A549 (cell line): Measurements from ENCODE around the gene CCDC92B. TPM values are rescaled to one million over a fixed set of nuclear protein-coding genes. Genes with fewer than 3 reads are reported as not detected.

Experiments used
- ATAC-seq, 2 experiments: fragments of 200-7000 bp in 1 of 2; fragments of >200 bp in 1 of 2; cut with Nextera tagmentation in 1 of 2; cut with Tn5 transposase in 1 of 2; 3 replicates each; pipeline versions ENCODE4 v1.8.0 to v1.9.1; 2018 to 2020; ENCODE audit warnings: mild to moderate bottlenecking in 1 of 2, moderate library complexity in 1 of 2
- CTCF ChIA-PET: fragments of 300-600 bp; sonication (Branson Sonifier 250); formaldehyde crosslinking; extraction: SDS; loops from one replicate; lab custom pipeline; 2021; ENCODE audit warnings: antibody characterized with exemption, inconsistent platforms; lab: Yijun Ruan, JAX
- POLR2A ChIA-PET: fragments of 350-600 bp; formaldehyde crosslinking; extraction: SDS; loops from one replicate; lab custom pipeline; 2021; ENCODE audit warnings: antibody characterized with exemption, inconsistent platforms; lab: Yijun Ruan, JAX
- DNase-seq, 2 experiments: peaks; one replicate each; pipeline versions ENCODE4 v3.0.0 to v3.0.0-alpha.2; 2011 to 2016; ENCODE audit warnings: low read depth in 1 of 2, low spot score in 1 of 2
- FAIRE-seq: peaks from 2 replicates; lab custom pipeline; 2011; peaks lifted over from hg19 to GRCh38; lab: Jason Lieb, UNC
- H3K27ac ChIP-seq, 2 experiments: fragments of >200 bp; sonication (Bioruptor Twin); formaldehyde crosslinking; 3 replicates each; pipeline ENCODE4 v1.5.1; 2016 to 2017
- H3K4me1 ChIP-seq: fragments of >200 bp; sonication (Bioruptor Twin); formaldehyde crosslinking; 3 replicates; pipeline ENCODE4 v1.6.1; 2016
- H3K4me2 ChIP-seq: fragments of >200 bp; sonication (Bioruptor Twin); formaldehyde crosslinking; 3 replicates; pipeline ENCODE4 v1.6.1; 2016
- H3K4me3 ChIP-seq: fragments of >200 bp; sonication (Bioruptor Twin); formaldehyde crosslinking; 3 replicates; pipeline ENCODE4 v1.5.1; 2016
- H3K9me3 ChIP-seq: fragments of >200 bp; sonication (Bioruptor Twin); formaldehyde crosslinking; 3 replicates; pipeline ENCODE4 v1.6.1; 2016
- BHLHE40 ChIP-seq: IDR thresholded peaks from 2 replicates; pipeline ENCODE4 v1.6.1; 2012; ENCODE audit warnings: low read depth, low read length, inconsistent platforms
- CBX8 ChIP-seq: fragments of 200-600 bp; sonication (generic); IDR thresholded peaks from 2 replicates; pipeline ENCODE4 v1.6.1; 2016
- CHD4 ChIP-seq: fragments of 200-600 bp; sonication (generic); IDR thresholded peaks from 2 replicates; pipeline ENCODE4 v1.6.1; 2016; ENCODE audit warnings: antibody characterized with exemption, mild to moderate bottlenecking, borderline replicate concordance
- E2F6 ChIP-seq: IDR thresholded peaks from 2 replicates; pipeline ENCODE4 v1.6.1; 2012; ENCODE audit warnings: low read depth, borderline replicate concordance
- EHF ChIP-seq: fragments of 250-450 bp; sonication (Bioruptor Pico); IDR thresholded peaks from 2 replicates; pipeline ENCODE4 v1.5.0; 2020; ENCODE audit warnings: mild to moderate bottlenecking
- EHMT2 ChIP-seq: fragments of 200-600 bp; sonication (generic); IDR thresholded peaks from 2 replicates; pipeline ENCODE4 v1.6.1; 2016; ENCODE audit warnings: antibody characterized with exemption, low read depth, mild to moderate bottlenecking, moderate library complexity
- ELK1 ChIP-seq: fragments of 150-350 bp; IDR thresholded peaks from 2 replicates; pipeline ENCODE4 v1.6.1; 2014; ENCODE audit warnings: low read depth, mild to moderate bottlenecking, low read length
- EP300 ChIP-seq, 2 experiments: fragments of >200 bp; sonication (Bioruptor Twin); formaldehyde crosslinking; IDR thresholded peaks; 2 replicates in 1 of 2; 3 replicates in 1 of 2; pipeline ENCODE4 v1.6.1; 2016 to 2017
- ESRRA ChIP-seq: fragments of 150-350 bp; IDR thresholded peaks from 2 replicates; pipeline ENCODE4 v1.6.1; 2014; ENCODE audit warnings: mild to moderate bottlenecking, low read length, borderline replicate concordance
- HMGXB4 ChIP-seq: fragments of 250-450 bp; sonication (Bioruptor Pico); IDR thresholded peaks from 2 replicates; pipeline ENCODE4 v1.5.0; 2021; ENCODE audit warnings: mild to moderate bottlenecking, moderate library complexity, borderline replicate concordance
- HOXB13 ChIP-seq: fragments of 250-450 bp; sonication (Bioruptor Pico); IDR thresholded peaks from 2 replicates; pipeline ENCODE4 v1.5.0; 2020; ENCODE audit warnings: low read depth, mild to moderate bottlenecking, moderate library complexity
- NFE2L2 ChIP-seq: fragments of 150-350 bp; conservative IDR thresholded peaks from 2 replicates; pipeline ENCODE4 v1.6.1; 2014; ENCODE audit warnings: low read length
- NPAS2 ChIP-seq: fragments of 250-450 bp; sonication (Bioruptor Pico); IDR thresholded peaks from 2 replicates; pipeline ENCODE4 v1.8.0; 2022; ENCODE audit warnings: mild to moderate bottlenecking, moderate library complexity, borderline replicate concordance
- RAD21 ChIP-seq, 2 experiments: fragments of >200 bp in 1 of 2; sonication (Bioruptor Twin) in 1 of 2; formaldehyde crosslinking in 1 of 2; IDR thresholded peaks in 1 of 2; conservative IDR thresholded peaks in 1 of 2; 2 replicates in 1 of 2; 3 replicates in 1 of 2; pipeline ENCODE4 v1.6.1; 2012 to 2018; ENCODE audit warnings: inconsistent platforms in 1 of 2
- RARB ChIP-seq: fragments of 250-450 bp; sonication (Bioruptor Pico); IDR thresholded peaks from 2 replicates; pipeline ENCODE4 v1.8.0; 2021; ENCODE audit warnings: mild to moderate bottlenecking, moderate library complexity
- RFX5 ChIP-seq: fragments of 450-650 bp; IDR thresholded peaks from 2 replicates; pipeline ENCODE4 v1.7.1; 2014; ENCODE audit warnings: antibody characterized with exemption, mild to moderate bottlenecking, moderate library complexity
- SREBF2 ChIP-seq: fragments of 450-650 bp; IDR thresholded peaks from 2 replicates; pipeline ENCODE4 v1.6.1; 2014; ENCODE audit warnings: mild to moderate bottlenecking, moderate library complexity
- TFCP2L1 ChIP-seq: fragments of 250-450 bp; sonication (Bioruptor Pico); IDR thresholded peaks from 2 replicates; pipeline ENCODE4 v1.5.0; 2021; ENCODE audit warnings: mild to moderate bottlenecking
- TP53 ChIP-seq: fragments of 250-450 bp; sonication (Bioruptor Pico); IDR thresholded peaks from 2 replicates; pipeline ENCODE4 v1.5.0; 2021; ENCODE audit warnings: mild to moderate bottlenecking, moderate library complexity
- ZNF302 ChIP-seq: fragments of 250-450 bp; sonication (Bioruptor Pico); IDR thresholded peaks from 2 replicates; pipeline ENCODE4 v1.9.0; 2021; ENCODE audit warnings: inconsistent platforms, mild to moderate bottlenecking, moderate library complexity
- WGBS: methylation state at CpG from one replicate; pipeline ENCODE4 v1.1.6; 2017; ENCODE audit errors: missing lambda C conversion rate; 5-methylcytosine and 5-hydroxymethylcytosine counted together
- polyA plus RNA-seq, 4 experiments: library from polyadenylated mRNA; depleted of rRNA in 3 of 4; stranded (reverse); fragments of >200 nt; fragmentation: RNase III in 1 of 4; extraction: RNeasy Plus Mini Kit Qiagen cat#74134 plus additional on column Dnase treatment in 1 of 4; gene quantifications; 2 replicates in 3 of 4; 3 replicates in 1 of 4; pipeline ENCODE4 v1.2.3, GENCODE V29; 2011 to 2017
- TF ChIP-seq, protein P1 (sequence below): fragments of >200 bp; sonication (Bioruptor Twin); formaldehyde crosslinking; IDR thresholded peaks from 3 replicates; pipeline ENCODE4 v1.6.1; 2016
- TF ChIP-seq, protein P2 (sequence below): fragments of 450-650 bp; IDR thresholded peaks from 2 replicates; pipeline ENCODE4 v1.6.1; 2014; ENCODE audit warnings: antibody characterized with exemption
- TF ChIP-seq, protein P3 (sequence below): IDR thresholded peaks from 2 replicates; pipeline ENCODE4 v1.6.1; 2012

Gene CCDC92B
- polyA plus RNA-seq, 2 of the 4 experiments (the other 2 are of a cell fraction), result 0.05 to 0.08 TPM

- 90% methylated on average over 18 of the region's 18 CpGs for WGBS
- TF ChIP-seq, protein P1, sequence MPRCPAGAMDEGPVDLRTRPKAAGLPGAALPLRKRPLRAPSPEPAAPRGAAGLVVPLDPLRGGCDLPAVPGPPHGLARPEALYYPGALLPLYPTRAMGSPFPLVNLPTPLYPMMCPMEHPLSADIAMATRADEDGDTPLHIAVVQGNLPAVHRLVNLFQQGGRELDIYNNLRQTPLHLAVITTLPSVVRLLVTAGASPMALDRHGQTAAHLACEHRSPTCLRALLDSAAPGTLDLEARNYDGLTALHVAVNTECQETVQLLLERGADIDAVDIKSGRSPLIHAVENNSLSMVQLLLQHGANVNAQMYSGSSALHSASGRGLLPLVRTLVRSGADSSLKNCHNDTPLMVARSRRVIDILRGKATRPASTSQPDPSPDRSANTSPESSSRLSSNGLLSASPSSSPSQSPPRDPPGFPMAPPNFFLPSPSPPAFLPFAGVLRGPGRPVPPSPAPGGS, result no peak
- TF ChIP-seq RARB (CRISPR knock-in tag), result no peak
- TF ChIP-seq RFX5, result no peak
- no peak for TF ChIP-seq ELK1
- no peak for TF ChIP-seq CHD4
- TF ChIP-seq EHF, result no peak
- no peak for TF ChIP-seq TP53 (CRISPR knock-in tag)
- TF ChIP-seq, protein P2, sequence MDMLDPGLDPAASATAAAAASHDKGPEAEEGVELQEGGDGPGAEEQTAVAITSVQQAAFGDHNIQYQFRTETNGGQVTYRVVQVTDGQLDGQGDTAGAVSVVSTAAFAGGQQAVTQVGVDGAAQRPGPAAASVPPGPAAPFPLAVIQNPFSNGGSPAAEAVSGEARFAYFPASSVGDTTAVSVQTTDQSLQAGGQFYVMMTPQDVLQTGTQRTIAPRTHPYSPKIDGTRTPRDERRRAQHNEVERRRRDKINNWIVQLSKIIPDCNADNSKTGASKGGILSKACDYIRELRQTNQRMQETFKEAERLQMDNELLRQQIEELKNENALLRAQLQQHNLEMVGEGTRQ, result no peak
- no peak for TF ChIP-seq TFCP2L1 (CRISPR knock-in tag)
- TF ChIP-seq NPAS2, result no peak
- TF ChIP-seq NFE2L2, result no peak
- TF ChIP-seq HMGXB4 (CRISPR knock-in tag), result no peak
- no peak for TF ChIP-seq SREBF2
- TF ChIP-seq EHMT2, result no peak
- no peak for TF ChIP-seq RAD21 (conservative IDR thresholded peaks at IDR 0.05 in 1 of 2, IDR thresholded peaks at IDR 0.05 in 1 of 2)
- TF ChIP-seq E2F6, result no peak
- peaks cover 28% of the 10 kb centered on the region for H3K4me1 ChIP-seq
- ATAC-seq, result no peak
- H3K4me2 ChIP-seq, result no peak overlapping the region
- no peak for FAIRE-seq
- ChIA-PET POLR2A (no interaction called here), CTCF (interaction anchor here (0.7 to 3.3 kb wide), 5 partner anchors 9 to 20 kb away, joined by 3 to 18 read pairs (median 3); no protein-coding TSS in a partner anchor)
- H3K27ac ChIP-seq, result no peak overlapping the region
- no peak for DNase-seq
- H3K9me3 ChIP-seq, result no peaks in the 10 kb centered on the region
- no peak overlapping the region for H3K4me3 ChIP-seq
Measured at GRCh38 chr17:2684549-2684948, 64.9 kb downstream of the CCDC92B start.

GRCh38 chr17:2683912-2684311 lies 65.5 kb downstream of the CCDC92B start:
- H3K9me3 ChIP-seq, result no peaks in the 10 kb centered on the region
- DNase-seq, result peak in 1 of 2 experiments; percentile 58
- WGBS, result 35% methylated on average over 8 of the region's 8 CpGs
- TF ChIP-seq CBX8 (no peak), BHLHE40 (no peak), EHF (no peak), RFX5 (no peak), RAD21 (conservative IDR thresholded peaks at IDR 0.05 in 1 of 2, IDR thresholded peaks at IDR 0.05 in 1 of 2) (no peak; a peak in 1 of 5 replicates), ZNF302 (CRISPR knock-in tag) (no peak), ESRRA (no peak), EP300 (IDR thresholded peaks at IDR 0.05) (no peak), HOXB13 (no peak)
- TF ChIP-seq, protein P3, sequence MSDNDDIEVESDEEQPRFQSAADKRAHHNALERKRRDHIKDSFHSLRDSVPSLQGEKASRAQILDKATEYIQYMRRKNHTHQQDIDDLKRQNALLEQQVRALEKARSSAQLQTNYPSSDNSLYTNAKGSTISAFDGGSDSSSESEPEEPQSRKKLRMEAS, result no peak
- TF ChIP-seq, protein P2, result no peak
- TF ChIP-seq, all 56 proteins: peak for 0
- POLR2A ChIA-PET, result no interaction called here
- Histone ChIP-seq H3K4me3 (no peak overlapping the region), H3K4me1 (peaks cover 28% of the 10 kb centered on the region), H3K4me2 (peak overlapping the region; percentile 10), H3K27ac (no peak overlapping the region)
- ATAC-seq, result peak in 1 of 2 experiments; percentile 22; a peak in 1 of 6 replicates
- peak; percentile 39 for FAIRE-seq
- CTCF ChIA-PET, result interaction anchor here (1.0 to 2.0 kb wide), 2 partner anchors 11 to 13 kb away, joined by 3 to 6 read pairs; no protein-coding TSS in a partner anchor
